Transverse colon (tissue), 4 donors: ENCODE data around the gene MYBPH. TPM values are rescaled to one million over a fixed set of nuclear protein-coding genes. Genes with fewer than 3 reads are reported as not detected.

Source experiments
- DNase-seq: peaks from one replicate; pipeline ENCODE4 v3.0.0-alpha.2; 2019
- H3K27ac ChIP-seq, 4 donors: fragments of 200-600 bp; sonication (generic); 2 replicates each; pipeline ENCODE4 v1.5.1; 2016 to 2018; ENCODE audit warnings: inconsistent platforms in 4 of 4
- H3K27me3 ChIP-seq: fragments of 200-600 bp; sonication (generic); 2 replicates; pipeline ENCODE4 v1.5.1; 2017; ENCODE audit warnings: inconsistent platforms
- H3K36me3 ChIP-seq, 4 donors: fragments of 200-600 bp; sonication (generic); 2 replicates each; pipeline ENCODE4 v1.5.1; 2017 to 2019; ENCODE audit warnings: inconsistent platforms in 4 of 4
- H3K4me1 ChIP-seq, 4 donors: fragments of 200-600 bp; sonication (generic); 2 replicates each; pipeline ENCODE4 v1.5.1; 2017 to 2020; ENCODE audit warnings: inconsistent platforms in 4 of 4
- H3K4me3 ChIP-seq, 4 donors: fragments of 200-600 bp; sonication (generic); 1 replicate in 1 of 4; 2 replicates in 3 of 4; pipeline versions ENCODE4 v1.5.1 to v1.6.1; 2017 to 2019; ENCODE audit warnings: inconsistent platforms in 4 of 4
- H3K9me3 ChIP-seq, 2 donors: fragments of 200-600 bp; sonication (generic); 2 replicates each; pipeline ENCODE4 v1.5.1; 2017 to 2019; ENCODE audit warnings: inconsistent platforms in 2 of 2
- EP300 ChIP-seq: sonication (generic); formaldehyde crosslinking; IDR thresholded peaks from one replicate; pipeline ENCODE4 v1.6.1; 2017; ENCODE audit warnings: antibody characterized with exemption, low read depth
- POLR2A ChIP-seq: fragments of 450-650 bp; IDR thresholded peaks from one replicate; pipeline ENCODE4 v1.6.1; 2016; ENCODE audit warnings: antibody characterized with exemption, mild to moderate bottlenecking, moderate library complexity
- POLR2AphosphoS5 ChIP-seq, 3 donors: sonication (generic); formaldehyde crosslinking; IDR thresholded peaks; one replicate each; pipeline ENCODE4 v1.6.1; 2016; ENCODE audit warnings: antibody characterized with exemption in 3 of 3
- WGBS, 2 donors: methylation state at CpG; one replicate each; pipeline ENCODE4 v1.1.5; 2018; ENCODE audit warnings: low coverage in 1 of 2; 5-methylcytosine and 5-hydroxymethylcytosine counted together
- in situ Hi-C, 4 donors: fragments of 200-750 bp; cut with MboI; loops; one replicate each; pipeline versions ENCODE4 v1.15.0 to v1.15.1; 2017; ENCODE audit warnings: low sequenced_read_pairs in 3 of 4, low pct_ligation_motif_present in 1 of 4, low pct_unique_long_range_greater_than_20kb in 1 of 4
- intact Hi-C: fragments of 100-400 bp; cut with DNase I; formaldehyde crosslinking; loops from one replicate; pipeline ENCODE4 v1.15.1; 2023; ENCODE audit warnings: low total_unique reads
- total RNA-seq, 4 donors: library from RNA; depleted of rRNA; stranded (reverse); fragments of >200 nt; gene quantifications; one replicate each; pipeline ENCODE4 v1.1.0, GENCODE V29; 2016
- TF ChIP-seq, protein P1 (sequence below), 5 experiments: fragments of 200-600 bp in 3 of 5; fragments of 450-650 bp in 2 of 5; sonication (generic) in 3 of 5; IDR thresholded peaks; 1 replicate in 2 of 5; 2 replicates in 3 of 5; pipeline ENCODE4 v1.5.1; 2016 to 2017; ENCODE audit warnings: antibody characterized with exemption in 5 of 5, inconsistent platforms in 3 of 5, mild to moderate bottlenecking in 2 of 5, moderate library complexity in 1 of 5

The MYBPH gene
- total RNA-seq, 4 donors from 2014 or later, result not detected

GRCh38 chr1:203219934-203220333, 44.3 kb upstream of the MYBPH start:
- Histone ChIP-seq H3K4me3 (no peak overlapping the region), H3K9me3 (no peaks in the 10 kb centered on the region), H3K4me1 (no peaks in the 10 kb centered on the region), H3K27ac (no peak overlapping the region), H3K36me3 (no peaks in the 10 kb centered on the region), H3K27me3 (peaks cover 4% of the 10 kb centered on the region)
- DNase-seq, result no peak
- intact Hi-C loops, result loop anchor here (5.0 kb wide), 1 partner anchor 103 kb away; no protein-coding TSS in a partner anchor
- in situ Hi-C loops, result loop anchor here in 3 of 4 donors (10.0 kb wide), 2 partner anchors 105 to 185 kb away; no protein-coding TSS in a partner anchor
- TF ChIP-seq, protein P1, sequence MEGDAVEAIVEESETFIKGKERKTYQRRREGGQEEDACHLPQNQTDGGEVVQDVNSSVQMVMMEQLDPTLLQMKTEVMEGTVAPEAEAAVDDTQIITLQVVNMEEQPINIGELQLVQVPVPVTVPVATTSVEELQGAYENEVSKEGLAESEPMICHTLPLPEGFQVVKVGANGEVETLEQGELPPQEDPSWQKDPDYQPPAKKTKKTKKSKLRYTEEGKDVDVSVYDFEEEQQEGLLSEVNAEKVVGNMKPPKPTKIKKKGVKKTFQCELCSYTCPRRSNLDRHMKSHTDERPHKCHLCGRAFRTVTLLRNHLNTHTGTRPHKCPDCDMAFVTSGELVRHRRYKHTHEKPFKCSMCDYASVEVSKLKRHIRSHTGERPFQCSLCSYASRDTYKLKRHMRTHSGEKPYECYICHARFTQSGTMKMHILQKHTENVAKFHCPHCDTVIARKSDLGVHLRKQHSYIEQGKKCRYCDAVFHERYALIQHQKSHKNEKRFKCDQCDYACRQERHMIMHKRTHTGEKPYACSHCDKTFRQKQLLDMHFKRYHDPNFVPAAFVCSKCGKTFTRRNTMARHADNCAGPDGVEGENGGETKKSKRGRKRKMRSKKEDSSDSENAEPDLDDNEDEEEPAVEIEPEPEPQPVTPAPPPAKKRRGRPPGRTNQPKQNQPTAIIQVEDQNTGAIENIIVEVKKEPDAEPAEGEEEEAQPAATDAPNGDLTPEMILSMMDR (IDR thresholded peaks at IDR 0.05), result no peak
- no peak for TF ChIP-seq POLR2AphosphoS5 (IDR thresholded peaks at IDR 0.05)
- TF ChIP-seq EP300, result no peak
- no peak for TF ChIP-seq POLR2A
- 86 to 90% methylated on average over 2 to 7 of the region's 8 CpGs for WGBS, 2 donors

DNA sequence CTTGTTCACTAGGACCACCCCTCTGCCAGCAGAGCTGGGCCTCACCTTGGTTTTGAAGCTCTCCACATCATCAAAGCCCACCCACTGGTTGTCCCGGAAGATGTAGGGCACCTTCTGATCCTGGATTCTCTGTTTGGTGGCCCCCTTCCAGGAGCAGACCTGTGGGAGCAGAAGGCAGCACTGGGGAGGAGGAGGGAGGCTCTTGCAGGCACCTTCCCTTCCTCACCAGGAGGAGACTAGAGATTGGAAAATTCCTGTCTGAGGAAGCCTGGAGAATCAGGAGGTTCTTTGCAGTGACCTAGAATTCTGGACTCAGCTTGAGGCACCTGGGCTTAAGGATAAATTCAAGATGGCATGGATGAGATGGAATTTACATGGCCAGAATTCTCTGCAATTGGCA, 43.5 kb upstream of the MYBPH start:
- Histone ChIP-seq H3K36me3 (no peaks in the 10 kb centered on the region), H3K27ac (no peak overlapping the region), H3K4me1 (no peaks in the 10 kb centered on the region), H3K27me3 (peaks cover 4% of the 10 kb centered on the region), H3K9me3 (no peaks in the 10 kb centered on the region), H3K4me3 (no peak overlapping the region)
- intact Hi-C loops, result loop anchor here (5.0 kb wide), 1 partner anchor 102 kb away; no protein-coding TSS in a partner anchor
- 92% methylated on average over 1 of the region's 1 CpG; no CpG with 5 or more reads in 1 of the 2 donors for WGBS, 2 donors
- no peak for TF ChIP-seq EP300
- TF ChIP-seq POLR2A, result no peak
- no peak for TF ChIP-seq POLR2AphosphoS5 (IDR thresholded peaks at IDR 0.05)
- TF ChIP-seq, protein P1 (IDR thresholded peaks at IDR 0.05), result no peak
- no peak for DNase-seq
- in situ Hi-C loops, result loop anchor here in 3 of 4 donors (10.0 kb wide), 2 partner anchors 104 to 184 kb away; no protein-coding TSS in a partner anchor

- Histone ChIP-seq H3K27ac (no peak overlapping the region), H3K9me3 (no peaks in the 10 kb centered on the region), H3K4me1 (no peaks in the 10 kb centered on the region), H3K36me3 (no peaks in the 10 kb centered on the region), H3K27me3 (peaks cover 4% of the 10 kb centered on the region), H3K4me3 (no peak overlapping the region)
- intact Hi-C loops (loop anchor here (5.0 kb wide), 1 partner anchor 100 kb away; no protein-coding TSS in a partner anchor), in situ Hi-C loops (loop anchor here in 3 of 4 donors (10.0 kb wide), 2 partner anchors 103 to 183 kb away; no protein-coding TSS in a partner anchor)
- no peak for DNase-seq
- 74% methylated on average over 7 of the region's 7 CpGs; no CpG with 5 or more reads in 1 of the 2 donors for WGBS, 2 donors
- TF ChIP-seq POLR2A (no peak), EP300 (no peak), POLR2AphosphoS5 (IDR thresholded peaks at IDR 0.05) (no peak)
- TF ChIP-seq, protein P1 (IDR thresholded peaks at IDR 0.05), result no peak
These were observed 42.0 kb upstream of the MYBPH start for GRCh38 chr1:203217668-203218067.

DNA sequence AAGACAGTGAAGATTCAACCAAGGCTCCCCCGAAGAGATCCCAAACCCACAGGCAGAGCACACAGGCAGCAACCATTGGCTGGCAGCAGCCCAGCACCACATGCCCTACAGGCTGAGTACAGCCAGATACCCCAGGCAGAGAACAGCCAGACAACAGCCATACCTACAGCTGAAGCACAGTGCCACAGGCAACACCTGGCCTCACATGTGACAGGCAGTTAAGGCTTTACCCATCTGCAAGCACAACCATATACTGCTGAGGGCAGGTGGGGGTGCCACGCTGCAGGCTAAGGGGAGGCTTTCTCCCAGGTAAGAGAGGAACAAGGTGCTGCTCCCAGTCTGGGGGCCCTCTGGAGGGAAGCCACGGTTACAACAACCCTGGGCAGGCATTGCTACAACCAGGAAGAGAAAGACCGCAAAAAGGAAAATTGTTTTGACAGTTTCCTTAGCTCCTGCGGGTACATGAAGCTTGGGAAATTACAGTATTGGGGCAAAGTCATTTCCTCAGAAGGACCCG, 41.6 kb upstream of the MYBPH start:
- H3K4me3 ChIP-seq, result no peak overlapping the region
- intact Hi-C loops, result loop anchor here (5.0 kb wide), 1 partner anchor 100 kb away; no protein-coding TSS in a partner anchor
- 37 to 100% methylated on average over 1 to 6 of the region's 6 CpGs for WGBS, 2 donors
- TF ChIP-seq POLR2A (no peak), EP300 (no peak)
- TF ChIP-seq, protein P1 (IDR thresholded peaks at IDR 0.05), result no peak
- in situ Hi-C loops, result loop anchor here in 3 of 4 donors (10.0 kb wide), 2 partner anchors 102 to 182 kb away; no protein-coding TSS in a partner anchor
- peaks cover 4% of the 10 kb centered on the region for H3K27me3 ChIP-seq
- DNase-seq, result no peak
- no peaks in the 10 kb centered on the region for H3K9me3 ChIP-seq
- H3K4me1 ChIP-seq, result no peaks in the 10 kb centered on the region
- H3K27ac ChIP-seq, result no peak overlapping the region
- no peaks in the 10 kb centered on the region for H3K36me3 ChIP-seq
